Left colon (tissue), 2 donors: ENCODE results near the gene HEATR5A. TPM values are rescaled to one million over a fixed set of nuclear protein-coding genes. Genes with fewer than 3 reads are reported as not detected.
A peak's percentile ranks its signal among the peaks of the same experiment; 100 is the strongest.
"Not testable (repeated sequence)": the region's sequence is repeated elsewhere in the genome, so short reads cannot be mapped to it uniquely, and the experiment has no call there.

ENCODE experiments used
- ATAC-seq: fragments of 200-7000 bp; cut with Tn5 transposase; one replicate; pipeline ENCODE4 v1.9.1; 2020; ENCODE audit warnings: mild to moderate bottlenecking, moderate library complexity
- DNase-seq, 2 donors: peaks; one replicate each; pipeline ENCODE4 v3.0.0-alpha.2; 2020
- intact Hi-C, 2 donors: fragments of 100-400 bp; cut with DNase I in 1 of 2; cut with micrococcal nuclease in 1 of 2; formaldehyde crosslinking; loops; one replicate each; pipeline versions ENCODE4 v1.11.2 to v1.14.0; 2022; cut with DNase I, micrococcal nuclease
- total RNA-seq, 2 donors: library from RNA; stranded (reverse); fragmentation: NEBNext Ultra II Directional; extraction: Animal tissue kit (Norgen Biotek cat#: 25700); gene quantifications; one replicate each; pipeline ENCODE4 v1.2.1, GENCODE V29; 2021
- donor health status: DM: no; HTN: no; CAD: no.
- donor health status: DM: yes; HTN: yes; CAD: no.

Gene HEATR5A
- total RNA-seq, 2 donors from 2014 or later, result 60.4 to 69.6 TPM

DNA sequence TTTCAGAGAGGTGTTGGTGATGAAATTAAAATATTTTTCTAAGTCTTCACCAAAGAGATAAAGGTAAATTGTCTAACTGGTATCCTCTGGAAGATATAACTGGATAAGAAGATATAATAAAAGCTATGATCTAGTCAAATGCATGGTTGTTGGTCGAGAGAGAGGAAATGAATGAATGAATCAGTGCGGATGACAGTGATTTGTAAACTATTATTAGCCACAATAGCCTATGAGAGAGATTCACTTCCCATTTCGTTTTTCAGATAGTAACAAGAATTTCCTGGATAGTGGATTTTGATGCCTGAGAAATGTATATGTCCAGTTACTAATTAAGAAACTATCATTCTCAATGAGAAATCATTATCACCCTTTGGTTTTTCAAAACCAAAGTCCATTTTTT, 63.1 kb downstream of the HEATR5A start:
- no peak for ATAC-seq
- DNase-seq, result no peak
- intact Hi-C loops, result loop anchor here in 1 of 2 donors (10.0 kb wide), 1 partner anchor 222 kb away; no protein-coding TSS in a partner anchor

DNA sequence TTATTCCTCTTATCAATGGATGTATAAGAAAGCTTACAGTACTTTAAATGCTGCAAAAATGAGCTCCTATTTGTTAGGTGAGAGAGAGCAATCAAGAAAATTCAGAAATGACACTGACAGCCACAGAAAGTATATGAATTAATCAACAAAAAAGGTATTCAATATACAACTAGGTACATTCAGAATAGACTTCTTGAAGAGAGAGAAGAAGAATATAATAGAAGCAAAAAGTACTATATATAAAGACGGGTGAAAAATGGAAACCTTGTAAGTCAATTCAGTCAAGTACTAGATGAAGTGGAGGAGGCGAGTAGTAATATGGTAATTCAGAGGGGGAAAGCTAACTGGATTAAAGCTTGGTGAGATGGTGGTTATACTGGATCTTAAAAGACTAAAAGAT, 74.3 kb downstream of the HEATR5A start:
- no peak for ATAC-seq
- intact Hi-C loops, result loop anchor here in 1 of 2 donors (10.0 kb wide), 1 partner anchor 151 kb away; no protein-coding TSS in a partner anchor
- DNase-seq, result no peak

DNA sequence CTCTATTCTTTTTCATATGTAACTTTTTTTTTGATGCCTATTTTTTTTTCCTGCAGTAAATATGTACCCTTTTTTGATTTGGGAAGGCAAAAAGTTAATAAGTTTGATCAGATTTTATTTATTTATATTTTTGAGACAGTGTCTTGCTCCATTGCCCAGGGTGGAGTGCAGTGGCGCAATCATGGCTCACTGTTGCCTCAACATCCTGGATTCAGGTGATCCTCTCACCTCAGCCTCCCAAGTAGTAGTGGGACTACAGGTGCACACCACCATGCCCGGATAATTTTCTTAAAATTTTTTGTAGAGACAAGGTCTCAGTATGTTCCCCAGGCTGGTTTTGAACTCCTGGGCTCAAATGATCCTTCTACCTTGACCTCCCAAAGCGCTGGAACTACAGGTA, 79.1 kb downstream of the HEATR5A start:
- no peak for DNase-seq
- intact Hi-C loops, result loop anchor here in 1 of 2 donors (10.0 kb wide), 1 partner anchor 146 kb away; no protein-coding TSS in a partner anchor
- no peak for ATAC-seq

DNA sequence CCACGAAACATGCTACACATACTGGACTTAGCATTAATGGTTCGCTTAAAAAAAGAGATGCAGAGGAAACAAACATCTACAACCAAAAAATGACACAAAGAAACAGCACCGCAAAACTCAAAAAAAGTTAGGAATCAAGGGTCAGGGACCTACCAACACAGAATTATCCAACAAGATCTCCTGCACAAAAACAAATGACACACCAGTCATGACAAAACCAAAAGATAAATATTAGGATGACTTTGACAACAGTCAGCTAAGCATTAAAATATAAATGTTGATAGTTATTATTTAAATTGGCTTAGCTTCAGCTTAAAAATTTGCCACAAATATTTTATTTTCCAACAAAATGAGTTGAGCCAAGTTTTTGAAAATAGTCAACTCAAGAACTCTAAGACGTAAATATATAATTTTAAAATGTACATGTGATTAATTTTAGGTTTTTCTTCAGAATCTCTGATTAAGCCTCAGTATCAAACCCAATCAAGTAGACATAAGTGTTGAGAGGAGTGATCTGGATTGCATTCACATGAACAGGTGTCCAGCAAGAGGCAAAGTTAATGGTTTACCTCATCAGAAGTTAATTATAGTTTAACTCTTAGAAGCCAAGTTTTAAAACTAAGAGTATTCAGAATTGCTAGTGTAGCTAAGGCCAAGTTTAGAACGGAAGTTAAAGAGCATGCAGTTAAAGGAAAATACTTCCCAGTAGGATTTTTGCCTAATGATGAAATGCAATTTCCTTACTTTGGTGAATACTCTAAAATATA, 79.9 kb downstream of the HEATR5A start:
- DNase-seq (no peak), ATAC-seq (peak; percentile 67)
- intact Hi-C loops, result loop anchor here in 1 of 2 donors (10.0 kb wide), 1 partner anchor 146 kb away; no protein-coding TSS in a partner anchor

DNA sequence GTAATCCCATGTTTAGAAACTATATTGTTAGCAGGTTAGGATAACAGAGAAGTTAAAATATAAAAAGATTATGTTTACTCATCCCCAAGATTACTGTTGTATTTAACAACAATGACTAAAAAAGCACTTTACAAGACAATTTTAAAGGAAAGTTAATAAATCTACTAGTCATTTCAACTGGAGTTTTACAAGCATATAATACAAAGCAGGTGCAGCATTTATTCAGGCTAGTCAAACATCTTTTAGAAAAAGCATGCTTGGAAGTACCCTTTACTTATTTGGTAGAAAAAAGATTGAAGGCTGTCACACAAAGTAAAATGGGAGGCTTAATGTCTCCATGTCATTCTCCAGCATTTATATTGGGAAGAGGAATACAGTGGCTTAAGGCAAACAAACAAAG, 80.6 kb downstream of the HEATR5A start:
- no peak for ATAC-seq
- DNase-seq, result no peak
- intact Hi-C loops, result loop anchor here in 1 of 2 donors (10.0 kb wide), 1 partner anchor 145 kb away; no protein-coding TSS in a partner anchor

DNA sequence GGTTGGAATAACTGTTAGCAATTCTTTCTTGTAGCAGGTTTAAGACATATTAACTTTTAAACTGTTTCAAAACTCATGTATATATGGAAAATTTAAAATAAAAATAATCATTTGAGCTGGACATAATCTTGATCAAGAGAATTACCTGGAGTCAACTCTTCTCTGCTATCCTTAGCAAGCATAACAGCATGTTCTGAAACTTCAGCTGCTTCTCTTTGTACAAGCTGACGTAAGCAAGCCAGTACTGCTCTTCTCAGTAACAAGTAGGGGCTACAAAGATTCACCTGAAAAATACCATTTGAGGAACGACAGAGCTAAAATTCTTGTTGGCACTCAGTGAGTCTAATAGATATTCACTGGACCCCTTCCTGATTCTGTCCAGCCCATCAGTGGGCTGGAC, 83.0 kb downstream of the HEATR5A start:
- intact Hi-C loops, result no loop called here
- DNase-seq (no peak), ATAC-seq (no peak)

DNA sequence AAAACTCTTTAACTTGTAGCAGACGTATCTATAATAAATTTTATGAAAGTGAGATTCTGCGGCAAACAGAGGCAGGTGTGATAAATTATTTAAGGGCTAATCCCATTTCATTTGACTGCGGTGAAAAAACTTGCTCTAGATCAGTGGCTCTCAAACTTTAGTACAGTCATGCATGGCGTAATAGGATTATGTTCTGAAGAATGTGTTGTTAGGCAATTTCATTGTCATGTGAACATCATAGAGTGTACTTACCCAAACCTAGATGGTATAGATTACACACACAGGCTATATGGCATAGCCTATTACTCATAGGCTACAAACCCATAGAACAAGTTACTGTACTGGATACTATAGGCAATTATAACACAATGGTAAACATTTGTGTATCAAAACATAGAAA, 83.7 kb downstream of the HEATR5A start:
- DNase-seq (no peak), ATAC-seq (no peak)
- intact Hi-C loops, result no loop called here

DNA sequence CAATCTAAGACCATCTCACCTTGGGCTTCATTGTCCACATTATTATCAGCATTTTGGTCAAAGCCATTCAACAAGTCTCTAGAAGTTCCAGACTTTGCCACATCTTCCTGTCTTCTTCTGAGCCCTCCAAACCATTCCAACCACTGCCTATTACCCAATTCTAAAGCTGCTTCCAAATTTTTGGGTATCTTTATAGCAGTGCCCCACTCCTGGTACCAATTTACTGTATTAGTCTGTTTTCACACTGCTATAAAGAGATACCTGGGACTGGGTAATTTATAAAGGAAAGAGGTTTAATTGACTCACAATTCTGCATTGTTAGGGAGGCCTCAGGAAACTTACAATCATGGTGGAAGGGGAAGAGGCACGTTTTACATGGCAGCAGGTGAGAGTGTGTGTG, 89.0 kb downstream of the HEATR5A start:
- intact Hi-C loops, DNase-seq, ATAC-seq: not testable (repeated sequence)

DNA sequence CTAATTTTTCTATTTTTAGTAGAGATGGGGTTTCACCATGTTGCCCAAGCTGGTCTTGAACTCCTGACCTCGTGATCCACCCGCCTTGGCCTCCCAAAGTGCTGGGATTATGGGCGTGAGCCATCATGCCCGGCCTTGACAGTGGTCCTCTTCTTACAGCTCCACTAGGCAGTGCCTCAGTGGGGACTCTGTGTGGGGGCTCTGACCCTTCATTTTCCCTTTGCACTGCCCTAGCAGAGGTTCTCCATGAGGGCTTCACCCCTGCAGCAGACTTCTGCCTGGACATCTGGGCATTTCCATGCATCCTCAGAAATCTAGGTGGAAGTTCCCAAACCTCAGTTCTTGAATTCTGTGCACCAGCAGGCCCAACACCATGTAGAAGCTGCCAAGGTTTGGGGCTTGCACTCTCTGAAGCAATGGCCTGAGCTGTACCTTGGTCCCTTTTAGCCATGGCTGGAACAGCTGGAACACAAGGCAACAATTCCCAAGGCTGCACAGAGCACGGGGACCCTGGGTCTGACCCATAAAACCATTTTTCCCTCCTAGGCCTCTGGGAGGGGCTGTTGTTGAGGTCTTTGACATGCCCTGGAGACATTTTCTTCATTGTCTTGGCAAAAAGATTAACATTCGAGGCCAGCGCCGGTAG, 90.4 kb downstream of the HEATR5A start:
- DNase-seq, ATAC-seq, intact Hi-C loops: not testable (repeated sequence)

DNA sequence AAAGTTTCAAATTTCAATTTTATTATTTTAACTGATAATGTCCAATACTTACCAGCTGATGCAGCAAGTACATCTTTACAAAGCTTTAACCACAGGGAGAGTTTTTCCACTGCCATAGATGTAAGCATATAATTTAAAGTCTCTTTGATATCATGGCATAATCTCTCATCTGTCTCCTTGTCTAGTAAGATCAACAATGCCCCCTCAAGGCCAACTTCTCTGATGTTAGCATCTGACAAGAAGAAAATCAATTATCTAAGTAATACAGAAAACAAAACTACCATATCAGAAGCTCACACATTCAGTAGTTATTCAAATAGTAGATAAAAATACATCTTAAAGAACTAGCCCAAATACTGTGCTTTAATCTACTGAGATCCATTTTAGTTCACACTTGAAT, 94.2 kb downstream of the HEATR5A start:
- DNase-seq (no peak), ATAC-seq (peak; percentile 48)
- intact Hi-C loops, result no loop called here

DNA sequence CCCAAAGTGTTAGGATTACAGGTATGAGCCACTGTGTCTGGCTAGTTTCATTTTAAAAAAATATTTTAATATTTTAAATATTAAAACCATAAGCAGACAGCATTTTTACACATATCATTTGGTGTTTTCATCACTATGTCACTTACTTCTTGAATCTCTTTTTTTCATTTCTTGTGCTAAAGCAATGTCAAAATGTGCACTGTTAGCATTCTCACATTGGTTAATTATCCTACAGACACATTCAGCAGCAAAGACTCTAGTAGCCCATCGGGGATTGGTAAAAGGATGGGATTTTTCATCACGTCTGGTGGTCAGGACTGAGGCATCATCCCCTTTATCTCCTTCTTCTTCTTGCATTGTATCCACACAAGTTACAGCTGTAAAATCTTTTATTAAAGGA, 96.9 kb downstream of the HEATR5A start:
- DNase-seq (no peak), ATAC-seq (no peak)
- intact Hi-C loops, result no loop called here

DNA sequence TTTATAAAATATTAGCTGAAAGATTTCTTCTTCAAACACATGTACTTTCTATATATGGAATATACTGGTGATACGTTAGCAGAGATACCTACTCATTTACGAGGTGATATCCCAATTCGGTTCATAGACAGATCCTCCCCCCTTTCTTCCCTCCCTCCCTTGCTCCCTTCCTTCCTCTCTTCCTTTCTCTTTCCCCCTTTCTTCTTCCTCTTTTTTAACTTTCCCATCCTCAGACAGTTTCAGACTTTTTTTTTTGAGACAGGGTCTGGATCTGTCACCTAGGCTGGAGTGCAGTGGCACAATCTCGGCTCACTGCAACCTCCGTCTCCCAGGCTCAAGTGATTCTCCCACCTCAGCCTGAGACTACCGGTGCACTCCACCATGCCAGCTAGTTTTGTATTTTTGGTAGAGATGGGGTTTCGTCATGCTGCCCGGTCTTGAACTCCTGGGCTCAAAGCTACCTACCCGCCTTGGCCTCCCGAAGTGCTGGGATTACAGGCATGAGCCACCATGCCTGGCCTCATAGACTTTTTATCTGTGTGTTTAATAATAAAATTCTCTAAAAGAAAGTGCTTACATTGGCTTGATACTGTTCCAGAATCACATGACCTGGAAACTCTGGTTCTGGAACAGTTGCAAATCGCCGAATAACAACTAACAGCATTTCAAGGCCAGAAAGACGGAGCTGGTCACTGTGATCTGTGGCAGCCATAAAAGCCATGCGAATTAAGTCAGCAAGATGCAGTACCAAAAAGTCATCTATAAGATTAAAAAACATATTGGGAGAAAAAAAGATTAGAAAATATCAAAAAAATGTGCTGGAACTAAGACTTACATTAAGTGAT, 99.2 kb downstream of the HEATR5A start:
- intact Hi-C loops, result no loop called here
- DNase-seq (no peak), ATAC-seq (no peak)

DNA sequence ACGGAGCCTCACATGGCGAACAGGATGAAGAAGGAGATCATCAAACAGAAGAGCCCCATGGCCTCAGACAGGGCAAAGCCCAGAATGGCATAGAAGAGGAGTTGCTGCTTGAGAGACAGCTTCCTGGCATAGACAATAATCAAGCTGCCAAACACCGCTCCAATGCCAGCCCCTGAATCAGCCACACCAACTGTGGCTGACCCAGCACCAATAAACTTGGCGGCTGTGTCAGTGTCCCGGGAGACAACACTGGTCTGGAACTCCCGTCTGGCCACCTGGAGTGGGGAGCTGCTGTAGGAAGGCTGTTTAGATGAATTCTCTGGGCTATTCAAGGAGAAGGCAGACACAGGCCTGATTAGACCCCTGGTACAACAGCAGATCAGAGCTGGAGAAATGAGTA, 100.1 kb downstream of the HEATR5A start:
- ATAC-seq (no peak), DNase-seq (no peak)
- intact Hi-C loops, result no loop called here

DNA sequence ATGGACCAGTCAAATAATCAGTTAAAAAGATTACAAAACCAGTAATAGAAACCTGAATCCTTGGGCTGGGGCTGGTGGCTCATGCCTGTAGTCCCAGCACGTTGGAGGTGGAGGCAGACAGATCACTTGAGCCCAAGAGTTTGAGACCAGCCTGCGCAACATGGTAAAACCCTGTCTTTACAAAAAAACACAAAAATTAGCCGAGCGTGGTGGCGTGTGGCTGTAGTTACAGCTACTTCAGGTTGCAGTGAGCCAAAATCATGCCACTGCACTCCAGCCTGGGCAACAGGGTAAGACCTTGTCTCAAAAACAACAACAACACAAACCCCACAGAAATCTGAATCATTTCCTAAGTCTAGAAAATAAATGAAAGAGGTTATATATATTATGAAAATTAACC, 100.6 kb downstream of the HEATR5A start:
- intact Hi-C loops, result no loop called here
- ATAC-seq (no peak), DNase-seq (no peak)

DNA sequence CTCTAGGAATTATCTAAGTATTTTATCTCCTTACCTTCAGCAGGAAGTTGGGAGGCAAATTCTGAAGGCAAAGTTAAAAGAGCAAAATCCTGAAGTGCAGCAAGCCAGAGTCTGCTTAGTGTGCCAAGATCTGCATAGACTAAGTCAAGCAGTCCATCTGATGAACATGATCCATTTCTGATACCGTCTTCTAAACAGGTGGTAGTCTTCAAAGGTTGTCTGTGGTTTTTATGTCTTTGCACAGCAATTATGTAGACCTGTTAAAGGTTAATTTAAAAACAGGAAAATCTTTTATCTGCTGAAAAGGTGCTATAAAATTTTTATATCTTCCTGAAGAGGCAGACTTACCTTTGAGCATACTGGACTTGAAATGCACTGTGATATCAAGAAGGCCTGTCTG, 107.4 kb downstream of the HEATR5A start:
- DNase-seq (no peak), ATAC-seq (peak; percentile 97)
- intact Hi-C loops, result no loop called here

DNA sequence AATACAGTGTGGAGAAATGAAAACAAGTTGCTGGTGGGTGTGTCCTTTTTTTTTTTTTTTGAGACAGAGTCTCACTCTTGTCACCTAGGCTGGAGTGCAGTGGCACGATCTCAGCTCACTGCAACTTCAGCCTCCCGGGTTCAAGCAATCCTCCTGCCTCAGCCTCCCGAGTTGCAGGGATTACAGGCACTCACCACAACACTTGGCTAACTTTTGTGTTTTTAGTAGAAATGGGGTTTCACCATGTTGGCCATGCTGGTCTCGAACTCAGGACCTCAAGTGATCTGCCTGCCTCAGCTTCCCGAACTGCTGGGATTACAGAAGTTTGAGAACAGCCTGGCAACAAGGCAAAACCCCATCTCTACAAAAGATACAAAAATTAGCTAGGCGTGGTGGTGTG, 108.0 kb downstream of the HEATR5A start:
- intact Hi-C loops, DNase-seq, ATAC-seq: not testable (repeated sequence)

DNA sequence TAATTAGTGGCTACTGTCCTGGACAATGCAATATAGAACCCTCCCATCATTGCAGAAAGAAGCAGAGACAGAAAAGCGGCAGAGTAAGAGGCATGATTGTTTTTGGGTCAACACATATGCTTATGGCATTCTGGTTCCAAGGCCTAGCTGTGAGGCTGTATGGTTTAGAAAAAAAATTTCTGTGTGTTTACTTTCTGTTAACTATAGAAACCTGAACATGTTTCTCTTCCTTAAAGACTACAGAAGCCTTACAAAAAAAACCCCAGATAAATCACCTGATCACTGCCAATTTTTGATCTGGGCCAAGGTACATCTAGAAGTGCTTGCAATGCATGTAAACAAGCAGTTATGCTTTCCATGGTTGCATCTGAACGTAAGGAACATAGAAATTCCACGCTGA, 112.7 kb downstream of the HEATR5A start:
- intact Hi-C loops, result no loop called here
- ATAC-seq (peak; percentile 11), DNase-seq (no peak)

DNA sequence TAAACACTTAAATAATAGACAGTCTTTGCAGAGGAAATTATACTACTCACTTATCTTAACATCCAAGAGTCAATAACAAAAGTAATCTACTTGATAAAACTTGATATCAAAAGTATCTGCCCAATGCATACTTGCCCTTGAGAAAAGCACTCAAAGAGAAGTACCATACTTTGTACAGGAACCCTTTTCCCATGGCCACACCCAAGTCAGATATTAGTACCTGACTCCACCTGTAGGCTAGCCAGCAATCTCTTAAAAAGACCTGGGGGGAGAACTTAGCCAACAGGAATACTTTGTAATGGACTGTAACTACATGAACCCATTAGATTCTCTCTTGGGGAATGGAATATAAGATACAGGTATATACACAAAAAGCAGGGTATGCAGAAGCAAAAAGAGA, 113.2 kb downstream of the HEATR5A start:
- DNase-seq (no peak), ATAC-seq (peak; percentile 60)
- intact Hi-C loops, result no loop called here

DNA sequence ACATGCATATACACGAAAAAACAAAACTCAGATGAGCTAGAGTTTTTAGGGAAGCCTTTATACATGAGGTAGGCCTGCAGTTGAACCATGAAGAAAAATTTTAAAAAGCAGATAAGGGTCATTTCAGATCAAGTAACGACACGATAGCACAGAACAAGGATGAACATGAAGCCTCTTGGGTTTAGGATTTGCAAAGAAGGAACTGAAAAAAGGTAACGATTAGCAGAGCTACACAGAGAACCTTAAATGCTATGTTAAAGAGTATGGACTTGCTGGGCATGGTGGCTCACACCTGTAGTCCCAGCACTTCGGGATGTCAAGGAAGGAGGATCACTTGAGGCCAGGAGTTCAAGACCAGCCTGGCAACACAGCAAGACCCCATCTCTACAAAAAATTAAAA, 116.7 kb downstream of the HEATR5A start:
- ATAC-seq (no peak), DNase-seq (no peak)
- intact Hi-C loops, result no loop called here
